Stimulated activated naive CD4-positive, alpha-beta T cell (primary cell): ENCODE results near the gene ISX.

ENCODE experiments used
- DNase-seq, 6 experiments: peaks; one replicate each; lab custom pipeline; 2025; lab: John Stamatoyannopoulos, UW

ISX gene

DNA sequence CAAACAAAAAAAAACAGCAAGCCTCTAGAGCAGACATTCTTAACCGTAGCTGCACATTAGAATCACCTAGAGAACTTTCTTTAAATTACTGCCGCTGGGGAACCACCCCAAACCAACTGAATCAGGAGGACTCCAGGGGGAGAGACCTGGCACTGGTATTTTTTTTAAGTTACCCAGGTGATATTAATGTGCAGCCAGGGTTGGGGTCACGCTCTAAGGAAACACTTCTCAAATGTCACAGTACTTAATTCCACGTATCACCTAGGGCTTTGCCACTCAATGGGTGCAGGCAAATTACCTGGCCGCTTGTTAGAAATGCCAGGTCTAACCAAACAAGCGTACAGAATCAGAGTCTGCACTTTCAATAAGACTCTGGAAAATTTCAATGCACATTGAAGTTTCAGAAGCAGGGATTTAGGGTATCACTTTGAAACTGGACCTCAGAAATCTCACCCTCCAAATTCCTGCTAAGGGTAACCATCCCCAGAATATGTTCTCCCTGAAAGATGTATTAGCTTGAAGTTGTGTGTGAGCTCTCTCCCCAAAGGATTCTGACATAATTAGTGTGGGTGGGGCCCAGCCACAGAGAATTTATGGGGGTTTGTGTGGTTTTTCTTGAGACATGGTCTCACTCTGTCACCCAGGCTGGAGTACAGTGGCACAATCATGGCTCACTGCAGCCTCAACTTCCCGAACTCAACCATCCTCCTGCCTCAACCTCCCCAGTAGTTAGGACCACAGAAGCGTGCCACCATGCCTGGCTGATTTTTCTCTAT is 12.7 kb upstream of the ISX start:
- no peak for DNase-seq

DNA sequence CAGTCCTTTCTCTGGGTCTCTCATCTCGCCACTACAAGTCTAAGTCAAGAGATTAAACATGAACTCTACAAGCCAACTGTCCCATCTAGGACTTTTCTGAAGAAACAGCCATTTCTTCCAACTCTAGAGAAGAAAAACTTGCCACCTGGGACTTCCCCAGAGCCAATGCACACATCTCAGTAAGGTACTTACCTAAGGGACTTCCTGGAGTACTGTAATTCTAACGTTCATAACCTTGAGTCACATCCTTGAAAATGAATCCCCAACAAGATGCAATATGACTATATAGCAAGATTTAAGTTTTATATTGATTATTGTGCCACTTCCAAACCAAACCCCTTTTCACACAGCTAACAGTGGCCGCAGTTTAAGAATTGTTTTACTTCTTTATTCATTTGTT is 11.9 kb upstream of the ISX start:
- DNase-seq = no peak

DNA sequence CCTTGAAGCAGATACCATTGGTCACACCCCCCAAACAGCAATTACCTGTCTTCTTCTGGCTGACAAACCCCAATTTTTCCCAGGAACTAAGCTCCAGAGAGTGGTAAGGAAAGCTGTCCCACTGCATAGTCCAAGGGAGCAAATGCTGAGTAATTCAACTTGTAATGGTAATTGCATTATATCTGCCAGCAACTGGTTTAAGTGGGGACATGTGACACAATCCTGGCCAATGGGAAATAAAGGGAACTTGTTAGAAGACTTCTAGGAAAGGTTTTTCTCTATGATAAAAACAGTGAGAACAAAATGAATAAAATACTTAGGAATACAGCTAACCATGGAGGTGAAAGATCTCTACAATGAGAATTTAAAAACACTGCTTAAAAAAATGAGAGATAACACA is 9.5 kb upstream of the ISX start:
- DNase-seq = no peak

DNA sequence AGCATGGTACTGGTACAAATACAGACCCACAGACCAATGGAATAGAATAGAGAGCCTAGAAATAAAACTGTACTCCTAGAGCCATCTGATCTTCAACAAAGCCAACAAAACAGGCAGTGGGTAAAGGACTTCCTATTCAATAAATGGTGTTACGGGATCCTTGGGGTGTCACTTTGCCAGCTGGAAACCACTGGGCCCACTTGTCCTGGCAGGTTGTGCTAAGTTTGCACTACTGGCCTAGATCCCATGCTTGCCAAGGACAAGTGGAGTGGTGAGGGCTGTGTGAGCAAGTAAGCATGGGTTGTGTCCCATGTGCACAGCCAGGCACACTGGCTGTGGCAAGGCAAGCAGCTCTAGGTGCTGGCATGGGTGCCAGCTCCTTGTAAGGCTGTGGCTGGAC is 8.8 kb upstream of the ISX start:
- no peak for DNase-seq

DNA sequence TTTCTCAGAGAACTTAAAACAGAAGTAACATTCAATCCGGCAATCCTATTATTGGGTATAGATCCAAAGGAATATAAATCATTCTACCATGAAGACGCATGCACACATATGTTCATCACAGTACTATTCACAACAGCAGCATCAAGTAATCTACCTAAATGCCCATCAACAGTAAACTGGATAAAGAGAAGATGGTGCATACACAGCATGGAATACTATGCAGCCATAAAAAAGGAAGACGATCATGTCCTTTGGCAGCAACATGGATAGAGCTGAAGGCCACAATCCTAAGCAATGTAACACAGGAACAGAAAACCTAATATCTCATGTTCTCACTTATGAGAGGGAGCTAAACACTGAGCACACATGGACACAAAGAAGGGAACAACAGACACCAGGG is 6.3 kb upstream of the ISX start:
- no peak for DNase-seq

DNA sequence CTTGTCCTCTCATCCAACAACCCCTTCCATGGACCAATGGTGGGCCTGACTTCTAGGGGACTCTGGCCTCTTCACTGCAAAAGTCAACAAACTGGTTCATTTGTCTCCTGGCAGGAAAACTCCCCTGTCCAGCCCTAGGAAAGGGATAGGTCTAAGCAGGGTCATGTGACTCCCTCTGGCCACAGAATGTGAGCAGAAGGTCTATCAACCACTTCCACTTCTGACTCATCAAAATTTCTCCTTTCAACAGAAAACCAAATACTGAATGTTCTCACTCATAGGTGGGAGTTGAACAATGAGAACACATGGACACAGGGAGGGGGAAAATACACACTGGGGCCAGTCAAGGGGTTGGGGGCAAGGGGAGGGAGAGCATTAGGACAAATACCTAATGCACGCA is 1.3 kb upstream of the ISX start:
- DNase-seq = no peak

DNA sequence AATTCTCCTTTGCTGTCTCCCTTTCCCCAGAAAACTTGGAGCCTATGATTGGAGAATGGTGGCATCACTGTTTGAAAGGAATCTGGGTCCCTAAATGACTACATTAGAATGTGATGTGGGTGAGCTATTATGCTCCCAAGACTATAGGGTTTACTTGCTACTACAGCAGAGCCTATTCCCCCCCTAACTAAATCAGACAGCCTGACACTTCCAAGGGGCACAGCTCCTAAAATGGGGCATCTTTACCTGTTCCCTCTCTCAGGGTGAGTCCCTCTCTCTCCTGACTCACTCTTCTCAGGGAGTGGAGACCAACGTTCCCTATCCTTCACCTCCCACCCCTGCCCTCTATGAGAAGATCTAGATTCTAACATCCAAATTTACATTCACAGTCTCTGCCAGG is 775 bp upstream of the ISX start:
- DNase-seq = no peak

DNA sequence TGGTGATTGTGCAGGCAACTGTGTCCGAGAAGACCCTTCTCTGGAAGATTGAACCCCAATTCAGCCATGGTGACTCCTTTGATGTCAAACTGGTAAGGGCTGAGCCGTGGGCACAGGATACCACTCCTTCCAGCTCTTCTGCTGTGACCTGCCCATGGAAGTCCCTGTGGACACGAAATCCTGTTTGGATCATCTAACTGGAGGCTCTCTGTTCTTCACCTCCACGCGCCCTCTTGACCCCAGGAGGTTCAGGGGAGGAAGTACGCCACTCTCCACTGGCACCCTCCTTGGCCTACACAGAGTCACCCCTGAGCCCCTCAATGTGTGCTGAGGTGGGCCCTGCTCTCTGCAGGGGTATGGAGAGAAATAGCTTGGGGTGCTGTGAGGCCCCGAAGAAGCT is 810 bp downstream of the ISX start:
- DNase-seq = no peak

DNA sequence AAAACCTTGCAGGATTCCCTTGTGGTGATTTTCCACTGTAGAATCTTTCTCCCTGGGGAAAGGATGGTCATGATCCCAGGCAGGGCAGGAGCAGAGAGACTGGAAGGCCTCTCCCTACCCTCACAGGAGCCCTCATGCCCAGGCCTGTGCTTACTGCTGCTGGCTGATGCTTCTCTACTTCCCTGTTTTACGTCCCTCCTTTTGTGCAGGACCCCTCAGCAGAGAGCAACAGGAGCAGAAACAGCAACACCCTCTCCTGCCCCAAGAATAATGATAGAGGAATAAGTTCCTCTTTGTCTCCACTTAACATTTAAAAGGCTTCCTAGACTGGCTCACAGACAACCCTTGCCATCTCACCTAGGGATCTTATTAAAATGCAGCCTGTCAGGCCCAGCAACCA is 3.6 kb downstream of the ISX start:
- DNase-seq = no peak

DNA sequence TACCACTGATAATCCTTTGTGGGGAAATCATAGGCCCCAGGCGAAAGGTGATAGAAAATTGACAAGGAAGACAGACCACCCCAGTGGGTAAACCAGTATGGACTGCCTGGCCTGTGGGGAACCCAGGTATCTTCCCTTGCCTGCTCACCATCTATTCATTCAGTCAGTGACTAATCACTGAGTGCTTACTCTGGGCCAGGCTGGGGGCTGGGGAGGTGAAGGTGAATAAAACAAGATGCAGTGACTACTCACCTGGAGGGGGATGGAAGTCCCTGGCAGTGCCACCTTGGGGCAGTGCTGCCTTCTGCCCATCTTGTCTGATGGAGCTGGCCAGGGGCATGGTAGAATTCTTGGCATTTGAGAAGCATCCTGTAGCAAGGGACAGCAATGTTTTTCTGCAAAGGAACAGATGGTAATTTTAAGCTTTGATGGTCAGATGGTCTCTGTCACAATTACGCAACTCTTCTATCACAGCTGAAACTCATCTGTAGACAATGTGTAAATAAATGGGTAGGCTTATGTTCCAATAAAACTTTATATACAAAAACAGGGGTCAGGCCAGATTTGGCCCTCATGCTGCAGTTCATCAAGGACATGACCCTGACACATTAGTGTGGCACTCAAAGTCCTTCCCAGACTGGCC is 4.6 kb downstream of the ISX start:
- no peak for DNase-seq

DNA sequence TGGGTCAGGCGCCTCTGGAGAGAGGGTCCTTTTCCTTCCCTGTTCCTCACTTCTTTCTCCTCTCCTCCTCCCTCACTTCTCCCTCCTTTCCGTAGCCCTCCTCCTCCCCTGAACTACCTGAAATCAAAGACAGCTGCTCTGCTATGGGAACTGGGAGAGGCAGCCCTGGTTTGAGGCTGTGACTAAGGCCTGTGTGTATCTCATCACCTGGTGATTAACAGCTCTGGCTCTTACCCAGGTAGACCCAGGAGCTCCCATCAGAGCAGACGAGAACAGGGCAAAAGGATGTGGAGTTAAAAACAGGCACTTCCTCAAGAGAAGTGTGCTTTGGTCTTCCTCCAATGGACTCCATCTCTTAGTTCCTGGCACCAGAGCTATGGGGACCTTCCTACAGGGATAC is 5.8 kb downstream of the ISX start:
- no peak for DNase-seq

DNA sequence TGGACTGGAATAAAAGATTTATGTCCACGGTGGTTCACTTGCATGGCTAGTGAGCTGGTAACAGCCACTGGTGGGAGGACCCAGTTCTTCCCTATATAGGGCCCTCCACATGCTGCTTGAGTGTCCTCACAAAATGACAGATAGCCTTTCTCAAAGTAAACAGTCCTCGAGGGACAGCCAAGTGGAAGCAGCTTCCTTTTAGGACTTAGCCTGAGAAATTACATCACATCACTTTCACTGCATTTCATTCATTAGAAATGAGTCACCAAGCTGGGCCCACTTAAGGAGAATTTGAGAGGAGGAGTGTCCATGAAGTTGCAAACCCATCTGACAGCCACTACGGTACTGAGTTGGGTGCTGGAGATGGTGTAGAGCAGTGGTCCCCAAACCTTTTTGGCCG is 7.0 kb downstream of the ISX start:
- no peak for DNase-seq

DNA sequence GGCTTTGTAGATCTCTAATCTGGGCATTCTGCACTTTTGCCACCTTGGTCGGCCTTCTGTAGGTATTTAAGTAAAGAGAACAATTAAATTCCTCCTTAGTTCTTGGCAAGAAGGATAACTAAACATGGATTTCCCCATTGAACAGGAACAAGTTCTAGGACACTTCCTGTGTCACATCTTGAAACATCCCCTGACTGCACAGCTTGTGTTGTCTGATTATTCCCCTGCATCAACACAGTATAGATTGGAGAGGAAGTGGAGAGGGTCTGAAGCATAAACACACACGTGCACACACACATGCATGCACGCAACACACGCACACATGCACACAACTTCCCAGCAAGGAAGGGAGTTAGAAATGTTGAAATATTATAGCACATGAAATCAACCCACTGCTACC is 8.6 kb downstream of the ISX start:
- no peak for DNase-seq

DNA sequence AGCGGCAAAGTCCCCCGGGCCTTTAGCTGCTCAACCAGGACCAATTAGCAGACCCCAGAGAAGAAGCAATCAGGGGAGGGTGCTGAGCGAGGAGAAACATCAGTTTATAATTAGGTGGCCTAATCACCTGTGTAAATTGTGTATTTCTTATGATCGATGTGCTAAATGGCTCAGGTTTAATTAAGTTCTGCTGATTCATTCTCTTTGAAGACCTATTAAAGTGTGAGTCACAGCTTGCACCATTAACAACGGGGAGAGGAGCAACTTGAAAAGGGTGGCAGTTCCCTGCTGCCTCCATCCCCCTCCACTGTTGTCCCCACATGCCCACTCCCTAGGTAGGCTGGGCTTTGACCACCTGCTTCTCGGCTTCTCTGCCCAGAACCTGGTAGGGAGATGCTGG is 10.7 kb downstream of the ISX start:
- DNase-seq = no peak

DNA sequence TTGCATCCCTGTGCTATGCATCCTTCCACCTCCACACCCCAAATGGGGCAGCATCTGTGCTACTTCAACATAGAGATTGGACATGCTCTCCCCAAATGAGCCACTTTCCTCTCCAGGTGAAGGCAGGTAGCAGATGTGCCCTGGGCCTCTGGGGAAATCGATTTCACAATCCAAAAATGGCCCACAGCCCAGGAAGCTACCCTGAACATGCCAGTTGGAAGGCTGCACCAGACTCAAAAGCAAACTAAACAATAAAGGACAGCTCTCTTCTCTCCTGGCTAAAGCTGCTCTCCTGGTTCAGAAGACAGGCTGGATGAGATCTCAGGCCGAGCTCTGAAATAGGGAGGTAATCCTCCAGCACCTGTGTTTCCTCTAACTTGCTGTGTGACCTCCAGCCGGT is 19.7 kb downstream of the ISX start:
- no peak for DNase-seq

DNA sequence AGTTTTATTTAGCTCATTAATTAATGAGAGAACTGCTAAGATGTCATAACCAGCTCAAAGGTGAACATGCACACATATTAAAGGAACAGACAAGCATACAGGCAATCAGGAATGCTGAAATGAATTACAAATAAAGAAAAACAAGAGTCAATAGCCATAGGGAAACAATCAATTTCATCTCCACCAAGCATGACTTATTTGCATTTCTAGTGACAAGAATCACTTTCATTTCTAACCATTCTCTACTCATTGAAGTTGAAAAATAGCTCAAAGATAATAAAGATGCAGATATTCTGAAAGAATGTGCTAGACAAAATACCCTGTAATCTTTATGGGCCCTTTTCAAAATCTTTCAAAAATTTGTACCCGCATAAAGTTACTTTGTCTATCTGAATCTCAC is 23.2 kb downstream of the ISX start:
- no peak for DNase-seq

DNA sequence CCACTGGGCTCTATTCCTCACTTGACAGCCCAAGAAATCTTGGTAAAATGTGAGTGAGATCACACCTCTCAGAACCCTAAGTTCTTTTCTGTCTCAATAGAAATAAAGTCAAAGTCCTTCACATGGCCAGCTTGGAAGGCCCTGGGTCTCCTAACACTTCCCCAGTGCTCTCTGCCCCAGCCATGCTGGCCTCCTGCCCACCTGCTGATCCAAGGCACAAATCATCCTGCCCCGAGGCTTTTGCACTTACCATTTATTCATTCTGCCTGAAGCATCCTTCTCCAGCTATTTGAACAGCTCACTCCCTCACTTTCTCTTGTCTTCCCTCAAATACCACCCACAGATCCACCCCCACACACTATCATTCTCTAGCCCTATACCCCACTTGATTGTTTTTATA is 26.4 kb downstream of the ISX start:
- no peak for DNase-seq

DNA sequence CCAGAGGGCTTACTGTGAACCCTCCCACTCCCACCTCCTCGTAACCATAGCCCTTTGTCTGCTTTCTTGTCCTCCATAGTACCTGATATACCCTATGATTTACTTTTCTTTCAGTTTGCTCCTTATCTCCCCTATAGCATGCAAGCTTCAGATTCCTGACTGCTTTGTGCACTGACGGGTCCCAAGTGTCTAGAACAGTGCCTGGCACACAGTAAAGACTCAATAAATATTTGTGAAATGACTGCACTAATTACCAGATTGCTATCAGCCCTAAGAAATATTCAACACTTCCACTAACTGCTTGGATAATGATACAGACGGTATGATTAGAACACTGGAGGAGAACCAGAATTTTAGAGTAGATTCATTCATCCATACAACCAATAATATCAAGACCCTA is 33.0 kb downstream of the ISX start:
- DNase-seq = no peak

DNA sequence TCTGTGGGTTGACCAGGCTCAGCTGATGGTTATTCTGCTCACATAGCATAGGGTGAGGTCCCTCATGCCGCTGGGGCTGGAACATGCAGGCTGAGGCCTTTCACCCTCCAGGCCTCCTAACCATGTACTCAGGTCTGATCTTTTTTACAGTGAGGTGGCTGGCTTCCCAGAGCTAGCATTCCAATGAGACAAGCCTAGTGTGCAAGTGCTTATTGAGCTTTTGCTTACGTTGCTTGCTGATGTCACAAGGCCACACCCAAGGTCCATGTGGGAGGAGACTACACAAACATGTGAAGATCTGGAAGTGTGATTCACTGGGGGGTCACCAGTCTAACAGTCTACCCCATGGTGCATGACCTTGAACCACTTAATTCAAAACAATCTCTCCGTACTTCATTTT is 33.9 kb downstream of the ISX start:
- no peak for DNase-seq

DNA sequence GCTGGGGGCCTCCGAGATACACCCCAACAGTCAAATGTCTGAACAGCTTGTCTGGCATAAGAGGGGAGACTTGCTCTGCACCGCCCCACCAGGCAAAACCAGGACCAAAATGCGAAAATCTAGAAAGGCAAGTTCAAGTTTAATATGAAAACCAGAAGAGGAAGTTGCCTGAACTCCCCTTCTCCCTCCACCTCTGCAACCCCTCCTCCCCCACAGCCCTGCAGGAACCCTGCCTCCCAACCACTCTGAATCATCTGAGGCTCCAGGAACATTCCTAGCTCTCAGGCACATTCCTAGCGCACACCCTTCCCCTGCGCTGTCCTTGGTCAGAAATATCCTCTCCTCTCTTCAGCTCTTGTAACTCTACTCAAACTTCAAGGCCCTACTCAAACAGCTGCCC is 36.7 kb downstream of the ISX start:
- DNase-seq = no peak

DNA sequence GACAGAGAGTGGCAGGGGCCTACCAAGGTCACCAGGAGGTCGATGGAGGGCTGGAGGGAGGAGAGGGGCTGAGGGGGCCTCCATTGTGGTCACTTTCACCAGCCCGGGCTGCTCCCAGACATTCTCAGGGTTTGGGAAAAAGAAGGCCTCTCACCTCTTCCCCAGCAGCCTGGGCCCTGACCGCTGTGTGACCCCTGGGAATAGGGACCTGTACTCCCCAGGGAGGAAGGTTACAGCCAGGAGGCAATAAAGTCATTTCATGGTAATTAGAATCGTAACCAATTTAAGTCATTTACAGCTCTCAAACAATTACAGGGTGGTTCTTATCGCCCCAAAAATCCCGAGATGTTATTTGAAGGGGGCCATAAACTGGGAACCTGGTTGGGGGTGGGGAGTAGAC is 37.8 kb downstream of the ISX start:
- no peak for DNase-seq

DNA sequence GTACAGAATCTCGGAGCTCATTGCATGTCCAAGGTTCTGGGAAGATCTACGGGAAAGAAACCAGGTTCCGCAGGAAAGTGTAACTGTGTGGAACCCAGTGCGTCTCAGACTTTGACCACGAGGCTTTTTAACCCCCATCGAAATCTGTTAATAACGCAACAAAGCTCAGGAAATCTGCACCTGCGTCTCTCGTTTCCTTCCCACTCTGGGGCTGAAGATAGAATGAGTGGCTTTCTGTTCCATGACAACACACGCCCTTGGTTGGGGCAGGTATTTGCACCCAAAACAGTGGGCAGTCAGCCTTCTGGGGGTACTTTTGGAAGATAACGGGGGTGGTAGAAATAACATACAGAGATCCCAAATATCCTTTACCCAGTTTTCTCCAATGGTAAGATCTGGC is 38.5 kb downstream of the ISX start:
- no peak for DNase-seq

DNA sequence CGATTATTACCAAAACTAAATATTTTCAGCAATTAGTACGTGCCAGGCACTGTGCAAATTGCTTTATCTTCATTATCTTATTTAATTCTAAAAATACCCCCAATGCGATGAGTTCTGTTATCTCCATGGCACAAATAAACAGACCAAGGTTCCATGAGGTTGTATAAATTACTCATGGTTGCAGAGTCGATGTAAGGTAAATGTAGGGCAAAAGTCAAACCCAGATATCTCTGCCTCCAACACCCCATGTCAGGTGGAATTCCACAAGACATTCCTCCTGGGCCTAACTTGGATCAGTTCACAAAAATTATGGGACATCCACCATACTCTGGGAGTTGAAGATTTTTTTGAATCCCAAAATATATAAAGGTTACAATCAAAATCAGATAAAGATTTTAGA is 43.7 kb downstream of the ISX start:
- no peak for DNase-seq

DNA sequence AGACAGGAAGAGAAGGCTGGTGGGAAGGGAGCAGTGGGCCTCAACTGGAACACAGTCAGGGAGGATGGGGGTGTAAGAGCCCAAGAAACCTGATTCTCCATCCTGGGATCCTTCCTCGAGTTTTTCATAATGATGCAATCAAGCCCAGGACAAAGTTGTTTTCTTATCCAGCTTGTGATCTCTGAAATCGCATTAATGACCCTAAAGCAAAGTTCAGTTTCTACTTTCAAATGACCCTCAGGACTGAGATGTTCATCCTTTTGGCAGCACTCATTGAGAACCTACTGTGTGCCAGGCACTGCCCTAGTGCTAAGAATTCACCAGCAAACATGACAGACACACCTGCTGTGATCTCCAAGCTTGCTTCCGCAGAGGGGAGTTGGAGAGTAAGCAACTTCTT is 45.3 kb downstream of the ISX start:
- no peak for DNase-seq
